Hepatocyte (in vitro differentiated cells): ENCODE data around the gene RTRAF. TPM values are rescaled to one million over a fixed set of nuclear protein-coding genes. Genes with fewer than 3 reads are reported as not detected.

Experiments used
- DNase-seq: peaks from one replicate; pipeline ENCODE4 v3.0.0-alpha.2; 2016; ENCODE audit warnings: low spot score
- H2AFZ ChIP-seq: fragments of 200-600 bp; sonication (generic); 2 replicates; pipeline ENCODE4 v1.6.0; 2016; ENCODE audit warnings: antibody characterized with exemption, mild to moderate bottlenecking
- H3K27ac ChIP-seq: fragments of 200-600 bp; sonication (generic); 2 replicates; pipeline ENCODE4 v1.5.1; 2016; ENCODE audit warnings: mild to moderate bottlenecking
- H3K27me3 ChIP-seq: fragments of 200-600 bp; sonication (generic); 2 replicates; pipeline ENCODE4 v1.6.1; 2016
- H3K36me3 ChIP-seq: fragments of 200-600 bp; sonication (generic); replicated peaks from 2 replicates; pipeline ENCODE4 v1.5.1; 2016; ENCODE audit warnings: low read depth; ENCODE audit not compliant: insufficient read depth
- H3K4me1 ChIP-seq: fragments of 200-600 bp; sonication (generic); 2 replicates; pipeline ENCODE4 v1.5.1; 2016; ENCODE audit warnings: mild to moderate bottlenecking, moderate library complexity; ENCODE audit not compliant: insufficient read depth
- H3K4me2 ChIP-seq: fragments of 200-600 bp; sonication (generic); 2 replicates; pipeline ENCODE4 v1.6.0; 2016
- H3K4me3 ChIP-seq: fragments of 200-600 bp; sonication (generic); 2 replicates; pipeline ENCODE4 v1.5.1; 2016; ENCODE audit warnings: mild to moderate bottlenecking
- H3K79me2 ChIP-seq: fragments of 200-600 bp; sonication (generic); 2 replicates; pipeline ENCODE4 v1.6.0; 2017; ENCODE audit warnings: mild to moderate bottlenecking
- H3K9me2 ChIP-seq: fragments of 200-600 bp; sonication (generic); replicated peaks from 2 replicates; pipeline ENCODE4 v1.6.0; 2017; ENCODE audit warnings: mild to moderate bottlenecking; ENCODE audit not compliant: insufficient read depth
- H3K9me3 ChIP-seq: fragments of 200-600 bp; sonication (generic); 2 replicates; pipeline ENCODE4 v1.5.1; 2016; ENCODE audit warnings: low read depth, mild to moderate bottlenecking
- H4K20me1 ChIP-seq: fragments of 200-600 bp; sonication (generic); 2 replicates; pipeline ENCODE4 v1.6.0; 2016; ENCODE audit warnings: mild to moderate bottlenecking; ENCODE audit not compliant: insufficient read depth, poor library complexity, severe bottlenecking
- EZH2 ChIP-seq: fragments of 200-600 bp; sonication (generic); IDR thresholded peaks from 2 replicates; pipeline ENCODE4 v1.6.1; 2016; ENCODE audit warnings: antibody characterized with exemption, mild to moderate bottlenecking, borderline replicate concordance
- EZH2phosphoT487 ChIP-seq: fragments of 200-600 bp; sonication (generic); IDR thresholded peaks from one replicate; pipeline ENCODE4 v1.6.1; 2018; ENCODE audit warnings: antibody characterized with exemption, mild to moderate bottlenecking, low read depth, moderate library complexity; ENCODE audit not compliant: unreplicated experiment, severe bottlenecking
- WGBS: methylation state at CpG from one replicate; pipeline ENCODE4 v1.1.6; 2016; ENCODE audit warnings: low lambda C conversion rate; ENCODE audit errors: missing lambda C conversion rate; 5-methylcytosine and 5-hydroxymethylcytosine counted together
- polyA plus RNA-seq: library from polyadenylated mRNA; unstranded; fragments of >200 nt; fragmentation: Nextera tagmentation; extraction: Ambion mirVana; gene quantifications from 2 replicates; pipeline ENCODE4 v1.2.1, GENCODE V29; 2016
- total RNA-seq: library from RNA; depleted of rRNA; stranded (reverse); fragments of >200 nt; gene quantifications from 2 replicates; pipeline ENCODE4 v1.2.3, GENCODE V29; 2014
- TF ChIP-seq, protein P1 (sequence below): fragments of 200-600 bp; sonication (generic); IDR thresholded peaks from 2 replicates; pipeline ENCODE4 v1.5.1; 2016; ENCODE audit warnings: antibody characterized with exemption, mild to moderate bottlenecking; ENCODE audit not compliant: poor library complexity

Gene RTRAF
- total and polyA plus RNA-seq, 2 experiments from 2014 or later = 94.7 to 194 TPM

GRCh38 chr14:52042371-52043289 lies 53.3 kb downstream of the RTRAF start:
- Histone ChIP-seq H3K4me2 (no peak overlapping the region), H3K27me3 (no peaks in the 10 kb centered on the region), H4K20me1 (no peaks in the 10 kb centered on the region), H3K36me3 (no peaks in the 10 kb centered on the region), H3K4me1 (peaks cover 5% of the 10 kb centered on the region), H3K9me2 (no peaks in the 10 kb centered on the region), H3K27ac (no peak overlapping the region), H3K4me3 (no peak overlapping the region), H2AFZ (no peak overlapping the region), H3K79me2 (peaks cover 2% of the 10 kb centered on the region), H3K9me3 (no peaks in the 10 kb centered on the region)
- no peak for DNase-seq
- WGBS = 57% methylated on average over 8 of the region's 8 CpGs
- TF ChIP-seq, protein P1, sequence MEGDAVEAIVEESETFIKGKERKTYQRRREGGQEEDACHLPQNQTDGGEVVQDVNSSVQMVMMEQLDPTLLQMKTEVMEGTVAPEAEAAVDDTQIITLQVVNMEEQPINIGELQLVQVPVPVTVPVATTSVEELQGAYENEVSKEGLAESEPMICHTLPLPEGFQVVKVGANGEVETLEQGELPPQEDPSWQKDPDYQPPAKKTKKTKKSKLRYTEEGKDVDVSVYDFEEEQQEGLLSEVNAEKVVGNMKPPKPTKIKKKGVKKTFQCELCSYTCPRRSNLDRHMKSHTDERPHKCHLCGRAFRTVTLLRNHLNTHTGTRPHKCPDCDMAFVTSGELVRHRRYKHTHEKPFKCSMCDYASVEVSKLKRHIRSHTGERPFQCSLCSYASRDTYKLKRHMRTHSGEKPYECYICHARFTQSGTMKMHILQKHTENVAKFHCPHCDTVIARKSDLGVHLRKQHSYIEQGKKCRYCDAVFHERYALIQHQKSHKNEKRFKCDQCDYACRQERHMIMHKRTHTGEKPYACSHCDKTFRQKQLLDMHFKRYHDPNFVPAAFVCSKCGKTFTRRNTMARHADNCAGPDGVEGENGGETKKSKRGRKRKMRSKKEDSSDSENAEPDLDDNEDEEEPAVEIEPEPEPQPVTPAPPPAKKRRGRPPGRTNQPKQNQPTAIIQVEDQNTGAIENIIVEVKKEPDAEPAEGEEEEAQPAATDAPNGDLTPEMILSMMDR = no peak
- TF ChIP-seq EZH2 = no peak
- TF ChIP-seq EZH2phosphoT487 = no peak

DNA sequence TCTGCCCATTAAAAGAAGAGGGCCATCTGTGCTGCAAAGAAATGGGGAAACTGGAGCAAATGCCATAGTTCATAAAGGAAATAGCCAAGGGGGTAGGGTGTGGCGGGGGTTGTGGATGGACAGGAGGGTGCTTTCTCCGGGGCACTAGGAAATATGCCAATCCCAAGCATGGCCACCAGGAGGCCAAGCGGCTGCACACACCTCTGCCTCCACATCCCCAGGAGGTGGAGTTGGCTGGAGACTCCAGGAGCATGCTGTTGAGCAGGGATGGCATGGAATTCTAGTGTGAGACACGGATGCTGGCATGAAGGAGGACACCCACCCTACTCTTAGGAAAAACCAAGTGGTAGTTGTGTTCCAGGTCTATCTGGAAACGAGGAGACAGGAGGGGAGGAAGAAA lies 54.3 kb downstream of the RTRAF start:
- Histone ChIP-seq H4K20me1 (no peaks in the 10 kb centered on the region), H3K4me2 (no peak overlapping the region), H3K9me3 (no peaks in the 10 kb centered on the region), H3K4me3 (no peak overlapping the region), H3K79me2 (peaks cover 2% of the 10 kb centered on the region), H3K4me1 (peaks cover 5% of the 10 kb centered on the region), H3K36me3 (no peaks in the 10 kb centered on the region), H3K27ac (no peak overlapping the region), H3K27me3 (no peaks in the 10 kb centered on the region), H3K9me2 (no peaks in the 10 kb centered on the region), H2AFZ (no peak overlapping the region)
- 55% methylated on average over 5 of the region's 5 CpGs for WGBS
- TF ChIP-seq, protein P1 = peak; percentile 43
- no peak for TF ChIP-seq EZH2phosphoT487
- DNase-seq = peak; percentile 52

GRCh38 chr14:52044791-52045522 lies 55.6 kb downstream of the RTRAF start:
- Histone ChIP-seq H3K27me3 (no peaks in the 10 kb centered on the region), H3K9me2 (no peaks in the 10 kb centered on the region), H3K4me2 (no peak overlapping the region), H3K27ac (peak overlapping the region; percentile 22), H3K79me2 (peaks cover 6% of the 10 kb centered on the region), H4K20me1 (no peaks in the 10 kb centered on the region), H3K36me3 (no peaks in the 10 kb centered on the region), H2AFZ (no peak overlapping the region), H3K9me3 (no peaks in the 10 kb centered on the region), H3K4me1 (peaks cover 5% of the 10 kb centered on the region), H3K4me3 (no peak overlapping the region)
- no peak for DNase-seq
- 90% methylated on average over 11 of the region's 11 CpGs for WGBS
- TF ChIP-seq, protein P1 = no peak
- TF ChIP-seq EZH2 (no peak), EZH2phosphoT487 (no peak)
